ENCODE results near the gene OR52N2. TPM values are rescaled to one million over a fixed set of nuclear protein-coding genes. Genes with fewer than 3 reads are reported as not detected.

Gene OR52N2
- polyA plus RNA-seq, 1 of the 3 experiments (the other 2 are of a cell fraction) = not detected

GRCh38 chr11:5796541-5796940 lies 12.2 kb upstream of the OR52N2 start:
- Histone ChIP-seq H3K79me2 (ENCODE audit: insufficient read depth) (no peaks in the 10 kb centered on the region), H3K9ac (no peak overlapping the region), H3K27me3 (ENCODE audit: insufficient read depth) (no peaks in the 10 kb centered on the region; the same call in 1 of the 2 replicates), H3K4me2 (no peak overlapping the region), H3K36me3 (replicated peaks in 1 of 2; ENCODE audit: control insufficient read depth in 1 of 2, insufficient read depth in 2 of 2, low read length in 1 of 2) (no peaks in the 10 kb centered on the region), H3K9me2 (no peaks in the 10 kb centered on the region), H3K27ac (ENCODE audit: low read depth in 2 of 2, low read length in 1 of 2) (no peak overlapping the region), H3K4me1 (ENCODE audit: control insufficient read depth in 1 of 2, insufficient read depth in 2 of 2, low read depth in 1 of 2, low read length in 1 of 2) (no peaks in the 10 kb centered on the region), H3K4me3 (ENCODE audit: low read depth in 2 of 2, low read length in 1 of 2) (no peak overlapping the region), H3K9me3 (no peaks in the 10 kb centered on the region), H4K20me1 (ENCODE audit: insufficient read depth) (no peaks in the 10 kb centered on the region), H2AFZ (ENCODE audit: low read depth) (no peak overlapping the region), H3F3A (replicated peaks; ENCODE audit: insufficient read depth) (no peaks in the 10 kb centered on the region)
- CTCF ChIA-PET = no interaction called here
- no peak for TF ChIP-seq RXRA (IDR thresholded peaks at IDR 0.05; ENCODE audit: borderline replicate concordance, low read depth)
- under 1% methylated on average over 6 of the region's 6 CpGs for WGBS (ENCODE audit: low lambda C conversion rate)
- no peak for DNase-seq
- POLR2A ChIA-PET = no interaction called here

DNA sequence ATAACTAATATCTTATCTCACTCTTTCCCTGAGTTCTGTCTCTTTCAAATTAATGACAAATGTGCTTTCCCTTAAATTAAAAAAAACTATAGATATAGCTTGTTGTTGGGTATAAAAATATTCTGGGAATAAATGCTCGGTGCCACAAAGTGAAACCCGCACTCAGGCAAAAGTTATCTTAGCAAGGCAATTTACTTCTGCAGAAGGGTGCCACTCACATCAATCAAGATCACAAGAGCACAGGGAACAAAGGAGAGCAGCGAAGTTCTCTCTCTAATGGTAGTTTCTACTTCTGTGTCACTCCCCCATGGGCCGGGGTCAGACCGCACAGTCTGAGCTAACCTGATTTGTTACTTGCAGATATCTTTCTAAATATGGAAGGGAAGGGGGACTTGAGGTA lies 4.7 kb upstream of the OR52N2 start:
- Histone ChIP-seq H3F3A (replicated peaks; ENCODE audit: insufficient read depth) (no peaks in the 10 kb centered on the region), H4K20me1 (ENCODE audit: insufficient read depth) (no peaks in the 10 kb centered on the region), H3K9ac (no peak overlapping the region), H2AFZ (ENCODE audit: low read depth) (no peak overlapping the region), H3K4me2 (no peak overlapping the region), H3K4me1 (ENCODE audit: control insufficient read depth in 1 of 2, insufficient read depth in 2 of 2, low read depth in 1 of 2, low read length in 1 of 2) (peaks cover 0 to 4% of the 10 kb centered on the region in 2 experiments; a peak in 1 of 4 replicates), H3K36me3 (replicated peaks in 1 of 2; ENCODE audit: control insufficient read depth in 1 of 2, insufficient read depth in 2 of 2, low read length in 1 of 2) (no peaks in the 10 kb centered on the region), H3K9me3 (no peaks in the 10 kb centered on the region), H3K79me2 (ENCODE audit: insufficient read depth) (no peaks in the 10 kb centered on the region), H3K9me2 (no peaks in the 10 kb centered on the region), H3K4me3 (ENCODE audit: low read depth in 2 of 2, low read length in 1 of 2) (no peak overlapping the region), H3K27me3 (ENCODE audit: insufficient read depth) (peaks cover 34% of the 10 kb centered on the region; the same call in 1 of the 2 replicates), H3K27ac (ENCODE audit: low read depth in 2 of 2, low read length in 1 of 2) (no peak overlapping the region)
- CTCF ChIA-PET = interaction anchor here (0.6 to 1.2 kb wide), 2 partner anchors 204 to 328 kb away, joined by 3 read pairs; no protein-coding TSS in a partner anchor
- no peak for DNase-seq
- WGBS (ENCODE audit: low lambda C conversion rate) = 4% methylated on average over 5 of the region's 5 CpGs
- POLR2A ChIA-PET = no interaction called here
- TF ChIP-seq USF2 (IDR thresholded peaks at IDR 0.05; ENCODE audit: borderline replicate concordance, low read depth, low read length) (no peak), EP300 (IDR thresholded peaks at IDR 0.05; ENCODE audit: borderline replicate concordance in 1 of 2, low read depth in 1 of 2, low read length in 1 of 2) (no peak), EZH2phosphoT487 (IDR thresholded peaks at IDR 0.05; ENCODE audit: borderline replicate concordance, low read depth) (no peak), RCOR1 (IDR thresholded peaks at IDR 0.05; ENCODE audit: low read length) (no peak), GATA2 (CRISPR knock-in tag; IDR thresholded peaks at IDR 0.05) (no peak), JUND (IDR thresholded peaks at IDR 0.05) (no peak), USF1 (IDR thresholded peaks at IDR 0.05; ENCODE audit: borderline replicate concordance, low read depth) (no peak), GABPA (IDR thresholded peaks at IDR 0.05; ENCODE audit: low read depth) (no peak), YY1 (IDR thresholded peaks at IDR 0.05; ENCODE audit: low read depth) (no peak), RFX5 (IDR thresholded peaks at IDR 0.05; ENCODE audit: low read length) (no peak), ELF1 (IDR thresholded peaks at IDR 0.05) (no peak), ZBTB33 (IDR thresholded peaks at IDR 0.05; ENCODE audit: borderline replicate concordance, low read depth) (no peak), SMC3 (IDR thresholded peaks at IDR 0.05; ENCODE audit: low read depth, low read length) (no peak)
- TF ChIP-seq, protein P1, sequence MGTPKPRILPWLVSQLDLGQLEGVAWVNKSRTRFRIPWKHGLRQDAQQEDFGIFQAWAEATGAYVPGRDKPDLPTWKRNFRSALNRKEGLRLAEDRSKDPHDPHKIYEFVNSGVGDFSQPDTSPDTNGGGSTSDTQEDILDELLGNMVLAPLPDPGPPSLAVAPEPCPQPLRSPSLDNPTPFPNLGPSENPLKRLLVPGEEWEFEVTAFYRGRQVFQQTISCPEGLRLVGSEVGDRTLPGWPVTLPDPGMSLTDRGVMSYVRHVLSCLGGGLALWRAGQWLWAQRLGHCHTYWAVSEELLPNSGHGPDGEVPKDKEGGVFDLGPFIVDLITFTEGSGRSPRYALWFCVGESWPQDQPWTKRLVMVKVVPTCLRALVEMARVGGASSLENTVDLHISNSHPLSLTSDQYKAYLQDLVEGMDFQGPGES (IDR thresholded peaks at IDR 0.05; ENCODE audit: low read depth, low read length) = no peak
- TF ChIP-seq, protein P2, sequence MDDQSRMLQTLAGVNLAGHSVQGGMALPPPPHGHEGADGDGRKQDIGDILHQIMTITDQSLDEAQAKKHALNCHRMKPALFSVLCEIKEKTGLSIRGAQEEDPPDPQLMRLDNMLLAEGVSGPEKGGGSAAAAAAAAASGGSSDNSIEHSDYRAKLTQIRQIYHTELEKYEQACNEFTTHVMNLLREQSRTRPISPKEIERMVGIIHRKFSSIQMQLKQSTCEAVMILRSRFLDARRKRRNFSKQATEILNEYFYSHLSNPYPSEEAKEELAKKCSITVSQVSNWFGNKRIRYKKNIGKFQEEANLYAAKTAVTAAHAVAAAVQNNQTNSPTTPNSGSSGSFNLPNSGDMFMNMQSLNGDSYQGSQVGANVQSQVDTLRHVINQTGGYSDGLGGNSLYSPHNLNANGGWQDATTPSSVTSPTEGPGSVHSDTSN (IDR thresholded peaks at IDR 0.05) = no peak

Measured in SK-N-SH (cell line).